Epidermal melanocyte (primary cell): Measurements from ENCODE around the gene PLAAT4.

Experiments used
- DNase-seq: peaks from one replicate; pipeline ENCODE4 v3.0.0; 2011; ENCODE audit warnings: low spot score; ENCODE audit not compliant: insufficient read length

PLAAT4 gene, protein sequence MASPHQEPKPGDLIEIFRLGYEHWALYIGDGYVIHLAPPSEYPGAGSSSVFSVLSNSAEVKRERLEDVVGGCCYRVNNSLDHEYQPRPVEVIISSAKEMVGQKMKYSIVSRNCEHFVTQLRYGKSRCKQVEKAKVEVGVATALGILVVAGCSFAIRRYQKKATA

DNA sequence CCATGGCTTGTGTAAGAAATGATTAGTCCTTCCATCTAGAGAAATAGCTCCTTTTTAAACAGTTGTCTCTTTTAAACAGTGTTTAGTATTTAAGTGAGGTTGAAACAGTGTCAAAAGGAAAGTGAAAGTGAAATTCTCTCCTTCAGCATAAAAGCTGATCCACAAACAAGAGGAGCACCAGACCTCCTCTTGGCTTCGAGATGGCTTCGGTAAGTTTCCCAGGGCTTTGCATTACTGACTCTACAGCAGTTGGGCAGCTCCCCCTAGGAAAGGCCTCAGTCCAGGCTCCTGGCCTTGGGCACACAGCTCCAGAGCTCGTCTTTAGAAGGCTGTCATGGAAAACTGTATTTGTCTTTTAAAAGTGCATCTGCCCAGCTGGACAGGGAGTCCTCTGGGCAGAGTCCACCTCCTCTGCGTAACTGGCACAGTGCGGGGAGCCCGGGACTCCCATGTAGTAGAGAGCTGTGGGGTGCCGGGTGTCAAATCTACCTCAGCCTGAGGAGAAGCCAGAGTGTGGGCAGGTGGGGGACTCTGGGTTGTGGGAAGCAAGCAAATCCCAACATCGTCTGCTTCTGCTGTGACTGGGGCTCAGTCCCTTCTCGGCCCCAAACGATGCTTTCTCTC is at the start of gene PLAAT4:
PLAAT4 (plus strand) TSS at position 140 of the 624 bp plus-strand sequence; CDS start at position 201, 61 bp downstream.
- DNase-seq: peak; percentile 75

DNA sequence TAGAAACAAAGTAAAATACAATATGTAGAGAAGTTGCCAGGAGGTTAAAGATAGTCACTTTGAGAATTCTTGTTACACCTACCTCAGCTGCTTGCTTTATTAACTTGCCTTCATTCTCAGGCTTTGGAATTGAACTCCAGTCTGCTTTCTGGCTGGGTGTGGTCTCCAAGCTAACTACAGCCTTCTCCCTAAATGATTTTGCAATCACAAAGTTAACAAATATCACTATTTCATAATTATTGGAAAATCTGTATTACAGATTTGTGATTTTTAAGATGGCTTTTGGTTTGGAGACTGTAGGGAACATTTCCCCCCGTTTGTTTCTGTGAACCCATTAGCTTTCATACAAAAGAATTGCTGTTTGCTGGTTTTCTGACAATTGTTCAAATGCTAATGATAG is 47.8 kb upstream of the PLAAT4 start:
- no peak for DNase-seq

DNA sequence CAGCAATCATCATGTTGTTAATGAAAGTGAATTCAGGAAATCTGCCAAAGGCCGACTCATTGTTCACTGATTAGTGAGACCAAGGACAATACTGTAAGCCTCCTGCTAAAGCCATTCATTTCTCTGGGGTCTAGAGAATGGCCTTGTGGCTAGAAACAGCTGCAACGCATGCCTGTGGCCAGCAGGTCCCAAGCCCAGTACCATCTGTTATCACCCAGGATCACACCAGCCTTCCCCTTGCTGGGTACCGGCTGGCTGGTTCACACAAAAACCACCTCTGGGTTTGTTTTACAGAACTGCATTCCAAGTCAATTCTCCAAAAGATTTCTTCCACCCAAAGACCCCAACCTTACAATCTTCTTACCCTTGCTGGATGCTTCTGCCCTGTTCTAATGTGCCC is 46.7 kb upstream of the PLAAT4 start:
- no peak for DNase-seq

DNA sequence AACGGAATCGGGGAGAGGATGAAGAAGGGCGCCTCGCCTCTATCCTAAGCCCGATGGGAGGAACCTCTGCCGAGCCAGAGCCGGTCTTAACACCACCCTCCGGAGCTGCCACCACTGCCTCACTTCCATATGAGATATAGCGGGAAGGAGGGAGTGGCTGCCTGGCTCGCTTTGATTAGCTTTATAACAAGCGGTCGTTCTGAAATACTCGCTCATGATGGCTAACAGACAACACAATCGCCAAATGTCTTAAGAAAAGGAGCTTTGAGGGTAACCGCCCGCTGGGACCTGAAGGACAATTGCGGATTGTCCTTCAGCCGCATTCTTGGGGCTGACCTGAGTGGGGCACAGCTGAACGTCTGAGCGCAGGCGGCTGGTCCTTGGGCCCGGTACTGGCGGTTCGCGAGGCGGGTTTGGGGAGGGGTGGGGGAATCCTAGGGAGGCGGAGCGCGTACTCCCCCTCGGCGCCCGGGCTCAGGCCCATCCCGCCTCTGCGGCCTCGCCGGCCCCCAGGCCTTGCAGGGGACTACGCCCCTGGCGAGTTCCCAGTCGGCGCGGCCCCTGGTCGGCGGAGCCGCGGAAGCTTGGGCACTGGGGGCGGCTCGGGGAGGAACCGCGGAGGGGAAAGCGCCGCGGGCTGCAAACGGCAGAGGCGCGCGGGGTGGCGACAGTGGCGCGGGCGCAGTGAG is 45.9 kb upstream of the PLAAT4 start, which contains the start of gene PLAAT5:
PLAAT5 (minus strand) TSS at position 617 of the 689 bp plus-strand sequence; CDS start at position 484, 133 bp downstream.
- no peak for DNase-seq

DNA sequence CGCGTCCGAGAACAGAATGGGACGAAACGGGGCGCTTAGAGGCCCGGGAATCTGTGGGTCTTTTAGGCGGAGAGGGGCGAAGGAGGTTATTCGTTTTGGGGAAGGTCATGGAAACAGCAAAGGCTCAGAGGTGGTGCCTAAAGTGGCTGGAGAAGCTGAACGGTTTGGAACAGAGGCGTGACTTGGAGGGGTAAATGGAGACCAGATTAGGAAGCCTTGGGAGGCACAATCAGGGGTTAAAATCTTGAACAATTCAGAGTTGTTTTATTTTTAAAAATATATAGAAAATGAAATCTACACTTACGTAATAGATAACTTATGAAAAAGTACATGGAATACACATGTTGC is 45.4 kb upstream of the PLAAT4 start:
- DNase-seq: no peak

DNA sequence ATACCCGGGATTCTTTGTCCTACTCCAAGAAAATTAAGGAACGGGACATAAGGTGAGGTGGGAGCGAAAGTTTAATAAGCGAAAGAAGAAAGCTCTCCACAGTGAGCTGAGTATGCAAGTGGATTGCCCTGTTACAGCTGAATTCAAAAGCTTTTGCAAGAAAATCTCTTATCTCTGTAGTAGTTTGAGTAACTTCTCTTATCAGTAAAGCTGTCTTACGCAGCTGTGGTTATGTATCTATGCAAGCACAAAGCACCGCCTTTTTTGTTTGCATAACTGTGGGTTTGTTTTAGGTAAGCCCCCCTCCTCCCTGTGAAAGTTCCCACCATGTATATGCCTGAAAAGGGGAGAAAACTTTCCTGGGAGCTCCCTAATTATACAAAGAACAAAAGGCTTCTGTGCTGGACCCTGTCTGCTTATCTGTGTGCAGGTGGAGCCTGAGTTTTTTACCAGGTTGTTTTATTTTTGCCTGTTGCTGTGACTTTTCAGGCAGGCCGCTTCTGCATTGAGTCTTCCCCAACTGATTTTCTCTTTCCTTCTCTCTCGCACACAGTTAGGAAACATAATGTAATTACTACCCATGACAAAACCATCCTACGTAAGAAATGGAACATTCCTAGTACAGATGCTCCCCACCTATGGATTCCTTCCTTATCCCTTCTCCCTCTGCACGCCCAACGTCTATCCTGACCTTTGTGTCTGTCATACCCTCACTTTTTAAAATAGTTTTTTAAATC is 44.8 kb upstream of the PLAAT4 start:
- DNase-seq: no peak

DNA sequence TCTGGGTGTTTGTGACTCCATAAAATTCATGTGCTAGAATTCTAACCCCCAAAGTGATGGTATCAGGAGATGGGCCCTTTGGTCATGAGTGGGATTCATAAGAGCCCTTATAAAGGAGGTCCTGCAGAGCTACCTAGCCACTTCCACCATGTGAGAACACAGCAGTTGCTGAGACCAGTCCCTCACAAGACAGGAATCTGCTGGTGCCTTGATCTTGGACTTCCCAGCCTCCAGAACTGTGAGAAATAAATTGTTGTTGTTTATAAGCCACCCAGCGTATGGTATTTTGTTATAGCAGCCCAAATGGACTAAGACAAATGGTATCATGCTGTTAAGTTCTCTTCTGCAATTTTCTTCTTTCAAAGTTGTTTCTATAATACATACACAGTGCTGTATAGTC is 44.2 kb upstream of the PLAAT4 start:
- DNase-seq: no peak

DNA sequence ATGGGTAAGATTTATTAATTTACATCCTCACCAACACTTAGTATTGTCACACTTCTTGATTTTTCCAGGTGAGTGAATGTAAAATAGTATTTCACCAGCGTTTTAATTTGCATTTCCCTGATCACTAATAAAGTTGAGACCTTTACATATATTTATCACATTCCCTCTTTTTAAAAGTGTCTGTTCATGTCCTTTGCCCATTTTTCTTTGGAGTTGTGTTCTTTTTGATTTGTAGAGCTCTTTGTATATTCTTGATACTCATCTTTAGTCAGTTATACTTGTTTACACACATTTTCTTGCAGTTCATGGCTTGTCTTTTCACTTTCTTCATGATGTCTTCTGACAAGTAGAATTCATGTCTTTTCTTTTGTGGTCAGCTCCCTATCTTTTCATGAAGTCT is 43.5 kb upstream of the PLAAT4 start:
- no peak for DNase-seq

DNA sequence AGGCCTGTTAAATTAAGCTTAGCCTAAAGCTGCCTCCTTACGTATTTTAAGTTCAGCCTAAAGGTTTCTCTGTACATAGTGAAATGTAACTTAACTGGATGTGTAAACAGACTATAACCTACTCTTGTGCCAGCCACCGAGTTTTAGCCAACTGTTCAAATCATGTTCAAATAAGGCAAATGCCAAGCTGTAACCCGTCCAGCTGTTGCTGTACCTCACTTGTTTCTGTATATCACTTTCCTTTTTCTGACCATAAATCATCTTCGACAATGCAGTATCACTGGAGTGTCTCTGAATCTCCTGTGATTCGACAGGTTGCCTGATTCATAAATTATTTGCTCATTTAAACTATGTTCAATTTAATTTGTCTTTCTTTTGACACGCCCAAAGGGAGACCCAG is 41.6 kb upstream of the PLAAT4 start:
- DNase-seq: no peak

DNA sequence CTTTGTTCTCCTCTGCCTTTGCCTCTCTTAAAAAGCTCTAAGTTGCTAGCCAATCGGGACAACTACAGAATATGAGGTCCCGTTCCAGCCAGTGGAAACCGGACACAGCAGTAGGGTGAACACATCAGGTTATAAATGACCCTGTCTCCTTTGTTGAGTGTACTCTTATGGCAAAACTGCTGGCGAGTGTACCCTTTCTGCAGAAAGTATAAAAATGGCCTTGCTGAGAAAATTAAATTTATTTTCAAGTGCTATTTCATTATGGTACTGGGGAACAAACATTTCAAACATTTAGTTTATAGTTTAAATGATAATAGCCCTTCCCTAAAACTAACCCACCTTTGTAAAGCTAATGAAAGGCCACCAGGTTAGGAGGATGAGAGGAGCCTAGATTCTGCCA is 36.7 kb upstream of the PLAAT4 start:
- no peak for DNase-seq

DNA sequence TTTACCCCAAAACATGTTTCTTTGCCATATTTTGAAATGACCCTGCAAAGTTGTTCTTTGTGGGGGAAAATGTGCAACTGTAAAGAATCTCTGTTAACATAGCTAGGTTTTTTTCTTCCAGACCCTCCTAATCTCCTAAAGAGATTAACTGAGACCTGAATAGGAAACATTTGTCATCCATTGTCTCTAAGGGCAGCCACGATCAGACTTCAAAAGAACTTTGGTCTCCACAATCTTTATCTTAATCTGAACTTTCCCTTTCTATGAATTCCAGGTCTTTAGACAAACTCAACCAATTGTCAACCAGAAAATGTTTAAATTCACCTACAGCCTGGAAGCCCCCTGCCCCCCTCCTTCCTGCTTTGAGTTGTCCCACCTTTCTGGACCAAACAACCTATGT is 35.4 kb upstream of the PLAAT4 start:
- DNase-seq: no peak

DNA sequence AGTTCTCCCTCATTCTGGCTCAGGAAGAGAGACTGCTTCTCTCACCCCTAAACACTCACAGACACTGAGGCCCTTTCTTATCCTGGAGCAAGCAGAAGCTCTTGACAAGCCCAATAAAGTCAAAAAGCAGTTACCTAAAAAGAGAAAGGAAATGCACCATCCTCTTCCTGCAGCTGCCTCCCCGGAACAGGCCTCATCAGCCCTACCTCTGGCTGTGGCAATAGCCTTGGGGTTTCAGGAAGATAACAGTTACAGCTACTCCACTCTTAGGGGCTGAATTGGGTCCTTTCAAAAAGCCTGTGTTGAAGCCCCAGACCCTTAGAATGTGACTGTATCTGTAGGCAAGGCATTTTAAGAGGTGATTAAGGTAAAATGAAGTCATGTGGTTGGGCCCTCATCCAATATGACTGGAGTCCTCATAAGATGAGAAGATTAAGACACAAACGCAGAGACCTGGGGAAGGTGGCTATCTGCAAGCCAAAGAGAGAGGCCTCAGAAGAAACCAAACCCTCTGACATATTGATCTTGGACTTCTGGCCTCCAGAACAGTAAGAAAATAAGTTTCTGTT is 34.3 kb upstream of the PLAAT4 start:
- no peak for DNase-seq

DNA sequence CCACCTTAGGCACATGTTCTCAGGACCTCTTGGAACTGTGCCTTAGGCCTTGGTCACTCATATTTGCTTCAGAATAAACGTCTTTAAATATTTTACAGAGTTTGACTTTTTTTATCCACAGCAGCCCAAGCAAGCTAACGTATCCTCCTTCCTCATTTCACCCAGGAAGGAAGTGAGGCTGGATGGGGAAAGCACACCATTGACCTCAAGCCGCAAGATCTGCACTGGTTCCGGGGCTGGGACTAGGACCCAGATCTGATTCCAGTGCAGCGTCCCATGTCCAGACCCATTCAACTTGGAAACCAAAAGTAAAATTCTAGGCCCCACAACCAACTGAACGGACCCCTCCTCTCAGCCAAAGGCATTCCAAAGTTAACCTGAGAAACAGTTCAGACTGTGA is 33.1 kb upstream of the PLAAT4 start:
- no peak for DNase-seq

DNA sequence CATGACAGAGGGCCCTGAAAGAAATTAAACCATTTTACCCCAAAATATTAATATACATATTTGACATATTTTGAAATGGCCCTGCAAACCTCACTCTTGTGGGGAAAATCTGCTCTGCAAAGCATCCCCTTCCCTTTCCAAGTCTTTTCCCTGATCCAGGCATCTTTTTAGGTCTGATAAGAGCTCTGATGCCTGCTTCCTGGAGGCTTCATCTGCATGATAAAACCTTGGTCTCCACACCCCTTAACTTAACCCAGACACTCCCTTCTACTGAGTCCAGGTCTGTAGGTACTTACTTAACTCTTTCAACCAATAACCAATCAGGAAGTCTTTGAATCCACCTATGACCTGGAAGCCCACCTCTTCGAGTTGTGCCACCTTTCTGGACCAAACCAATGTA is 32.6 kb upstream of the PLAAT4 start:
- DNase-seq: no peak

DNA sequence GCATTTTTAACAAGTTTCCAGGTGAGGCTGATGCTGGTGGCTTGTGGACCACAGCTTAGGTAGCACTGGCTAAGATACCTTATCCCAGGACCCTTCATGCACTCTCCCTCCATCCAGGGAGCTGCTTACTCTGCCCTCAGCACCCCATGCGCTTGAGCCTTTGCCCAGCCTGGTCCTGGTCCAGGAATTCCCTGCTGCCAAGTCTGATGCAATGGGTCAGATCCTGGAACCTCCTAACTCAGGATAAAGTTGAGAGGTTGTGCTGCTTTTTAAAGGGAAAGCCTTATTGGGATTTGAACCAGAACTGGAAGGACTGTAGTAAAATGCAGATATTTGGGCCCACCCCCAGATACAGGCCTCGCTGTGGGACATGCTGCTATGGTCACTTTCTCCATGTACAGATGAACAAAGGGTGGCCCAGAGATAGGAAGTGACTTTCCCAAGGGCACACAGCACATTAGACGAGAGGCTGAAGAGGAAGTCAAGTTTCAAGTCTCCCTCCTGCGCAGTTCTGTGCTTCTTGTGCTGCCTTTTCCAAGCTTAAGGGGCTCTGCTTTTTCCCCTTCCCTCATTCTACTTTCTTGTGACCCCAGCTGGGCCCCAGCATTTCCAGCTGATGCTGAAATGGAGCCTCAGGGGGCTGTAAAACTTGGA is 31.5 kb upstream of the PLAAT4 start:
- no peak for DNase-seq

DNA sequence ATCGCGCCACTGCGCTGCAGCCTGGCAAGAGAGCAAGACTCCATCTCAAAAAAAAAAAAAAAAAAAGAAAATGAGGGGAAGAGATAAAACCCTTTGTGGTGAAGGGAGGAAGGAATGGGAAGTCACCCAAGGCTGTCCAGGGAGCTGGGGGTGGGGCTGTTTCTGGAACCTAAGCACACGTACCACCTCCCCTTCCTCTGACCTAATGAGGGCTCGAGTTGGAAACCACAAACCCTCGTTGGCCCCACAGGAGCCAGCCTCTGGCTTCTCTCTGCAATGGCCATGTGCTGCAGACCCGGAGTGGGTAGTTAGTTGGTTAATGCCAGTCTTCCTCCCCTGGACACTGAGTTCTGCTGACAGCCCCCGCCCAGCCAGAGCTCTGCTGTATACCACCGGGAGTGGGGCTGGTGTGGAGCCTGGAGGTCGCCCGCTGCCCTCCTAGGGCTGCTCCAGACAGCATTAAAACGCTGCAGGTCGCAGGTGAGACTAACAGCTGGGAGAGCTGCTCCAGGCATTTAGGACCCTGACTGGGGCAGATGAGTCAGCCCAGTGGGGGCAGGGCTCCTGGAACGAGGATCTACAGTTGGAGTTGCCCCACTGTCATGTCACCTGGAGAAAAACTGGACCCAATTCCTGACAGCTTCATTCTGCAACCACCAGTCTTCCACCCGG is 30.6 kb upstream of the PLAAT4 start, which contains the start of gene LGALS12:
LGALS12 (plus strand) TSS at position 228 of the 672 bp plus-strand sequence; CDS start at position 603, 375 bp downstream.
- no peak for DNase-seq

DNA sequence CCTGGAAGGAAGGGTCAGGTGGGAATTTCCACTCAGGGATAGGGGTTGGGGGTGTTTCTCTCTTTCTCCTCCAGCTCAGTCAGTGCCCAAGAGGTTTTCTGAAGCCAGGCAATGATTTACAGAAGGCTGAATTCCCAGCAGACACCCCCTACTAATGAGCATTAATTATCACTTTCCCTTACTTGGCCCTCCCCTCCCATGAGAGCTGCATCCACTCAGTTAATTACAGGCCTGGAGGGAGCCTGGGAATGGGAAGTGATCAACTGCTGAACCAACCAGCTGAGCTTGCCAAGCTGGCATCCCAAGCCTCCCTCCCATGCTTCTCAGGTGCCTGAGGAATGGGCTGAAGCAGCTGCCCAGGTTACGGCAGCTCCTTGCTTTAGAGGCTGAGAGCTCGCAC is 29.7 kb upstream of the PLAAT4 start:
- no peak for DNase-seq

DNA sequence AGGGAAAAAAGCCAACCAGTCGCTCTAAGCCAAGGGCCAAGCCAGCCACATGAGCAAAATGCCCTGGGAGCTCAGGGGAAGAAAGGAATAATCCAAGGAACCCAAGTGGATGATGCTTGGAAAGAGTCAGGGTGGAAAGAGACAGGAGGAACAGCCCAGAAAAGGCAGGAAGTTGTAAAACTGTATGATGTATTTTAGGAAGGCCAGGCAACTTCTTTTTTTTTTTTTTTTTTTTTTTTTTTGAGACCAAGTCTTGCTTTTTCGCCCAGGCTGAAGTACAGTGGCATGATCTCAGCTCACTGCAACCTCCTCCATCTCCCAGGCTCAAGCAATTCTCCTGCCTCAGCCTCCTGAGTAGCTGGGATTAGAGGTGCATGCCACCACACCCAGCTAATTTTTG is 29.1 kb upstream of the PLAAT4 start:
- DNase-seq: no peak

DNA sequence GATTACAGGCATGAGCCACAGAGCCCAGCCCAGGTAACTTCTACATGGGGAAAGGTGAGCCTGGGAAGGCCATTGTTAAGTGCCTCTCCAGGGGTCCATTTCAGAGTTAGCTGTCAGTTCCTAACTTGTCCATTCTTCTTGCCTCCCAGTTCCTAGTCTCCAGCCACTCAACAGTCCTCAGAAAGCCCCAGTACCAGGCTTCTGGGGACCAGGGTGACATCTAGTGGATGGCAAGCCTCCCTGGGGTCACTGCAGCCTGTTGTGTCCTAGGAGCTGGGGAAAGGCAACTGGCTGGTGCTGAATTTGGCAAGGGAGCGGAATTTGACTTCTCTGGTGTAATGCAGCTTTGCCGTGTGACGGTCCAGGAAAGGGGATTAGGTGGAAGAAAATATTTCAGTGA is 28.6 kb upstream of the PLAAT4 start:
- no peak for DNase-seq

DNA sequence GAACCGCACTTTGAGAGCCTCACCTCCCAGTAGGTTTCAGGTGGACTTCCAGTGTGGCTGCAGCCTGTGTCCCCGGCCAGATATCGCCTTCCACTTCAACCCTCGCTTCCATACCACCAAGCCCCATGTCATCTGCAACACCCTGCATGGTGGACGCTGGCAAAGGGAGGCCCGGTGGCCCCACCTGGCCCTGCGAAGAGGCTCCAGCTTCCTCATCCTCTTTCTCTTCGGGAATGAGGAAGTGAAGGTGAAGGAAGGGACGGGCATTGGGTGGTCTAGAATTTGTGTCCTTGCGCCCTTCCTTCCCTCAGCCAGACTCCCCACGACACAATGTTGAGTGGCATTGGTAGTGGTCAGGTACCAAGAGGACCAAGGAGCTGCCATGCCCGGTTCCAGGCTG is 27.9 kb upstream of the PLAAT4 start:
- no peak for DNase-seq
